Measurements from ENCODE around the gene GALM. TPM values are rescaled to one million over a fixed set of nuclear protein-coding genes. Genes with fewer than 3 reads are reported as not detected.

The GALM gene
- total RNA-seq, 1 experiment from 2014 or later, result 10.0 TPM

DNA sequence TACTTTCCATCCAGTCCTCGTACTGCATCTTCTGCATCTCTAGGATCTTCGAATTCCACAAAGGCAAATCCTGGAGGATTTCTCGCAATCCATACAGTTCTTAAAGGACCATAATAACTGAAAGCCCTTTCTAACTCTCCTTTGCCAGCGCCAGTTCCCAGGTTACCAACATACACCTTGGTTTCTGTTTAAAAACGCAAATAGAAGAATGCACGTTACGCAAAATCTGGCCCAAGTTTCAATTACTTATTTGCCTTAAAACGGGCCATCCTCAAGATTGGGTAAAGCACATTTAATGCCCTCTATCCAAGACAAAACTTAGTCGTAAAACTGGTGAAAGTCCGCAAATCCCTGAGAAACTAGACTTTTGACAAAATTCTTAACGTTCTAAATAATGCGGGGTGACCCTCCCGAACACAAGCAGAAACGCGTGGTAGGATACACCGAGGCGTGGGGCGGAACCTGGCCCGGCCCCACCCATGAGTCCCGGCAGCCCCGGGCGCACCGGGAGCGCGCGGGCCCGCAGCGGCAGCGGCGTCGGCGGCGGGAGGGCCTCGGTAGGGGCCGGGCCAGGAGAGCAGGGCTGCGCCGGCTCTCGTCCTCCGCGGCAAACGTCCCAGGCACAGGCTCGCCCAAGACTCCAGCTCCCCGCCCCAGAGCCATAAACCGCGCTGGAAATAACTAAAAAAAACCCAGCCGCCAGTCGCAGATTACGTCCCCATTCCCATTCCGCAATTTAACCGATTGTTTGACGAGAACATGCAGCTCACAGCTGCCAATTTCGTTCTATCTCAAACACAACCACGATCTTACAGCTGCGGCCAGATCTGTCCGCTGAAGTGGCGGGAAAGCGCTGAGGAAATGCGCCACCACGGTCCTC, 84.3 kb downstream of the GALM start:
- Histone ChIP-seq H2BK5ac (ENCODE audit: insufficient read length, low read length) (peak overlapping the region; percentile 93), H2AFZ (ENCODE audit: low read length) (no peak overlapping the region), H2BK15ac (ENCODE audit: low read depth, low read length) (no peak overlapping the region), H4K20me1 (ENCODE audit: control insufficient read depth, insufficient read depth, insufficient read length) (no peaks in the 10 kb centered on the region), H4K8ac (replicated peaks; ENCODE audit: insufficient read length, low read depth, low read length) (peak overlapping the region; percentile 89), H3K56ac (ENCODE audit: insufficient read length, low read depth, low read length) (peak overlapping the region; percentile 82), H4K5ac (ENCODE audit: insufficient read length, low read depth, low read length) (peak overlapping the region; percentile 95), H2AK5ac (ENCODE audit: insufficient read length, low read length) (no peak overlapping the region), H3K4ac (ENCODE audit: low read depth, low read length) (no peak overlapping the region; the same call in 1 of the 2 replicates), H3K18ac (ENCODE audit: insufficient read length, low read depth, low read length) (peak overlapping the region; percentile 96), H2BK12ac (ENCODE audit: insufficient read length, low read depth, low read length) (no peak overlapping the region), H3K9ac (ENCODE audit: extremely low read depth, insufficient read length, low read length) (peak overlapping the region; percentile 99), H3K79me1 (ENCODE audit: insufficient read depth, low read depth, low read length, poor library complexity, severe bottlenecking) (no peaks in the 10 kb centered on the region), H3K4me2 (ENCODE audit: insufficient read depth, insufficient read length, low read length) (peak overlapping the region; percentile 63), H3K27ac (ENCODE audit: insufficient read length, low read depth, low read length) (peak overlapping the region; percentile 76), H3K23me2 (ENCODE audit: insufficient read length, low read depth, low read length, poor library complexity, severe bottlenecking) (peaks cover 5% of the 10 kb centered on the region), H2BK120ac (ENCODE audit: low read depth, low read length, poor library complexity, severe bottlenecking) (no peak overlapping the region), H3K4me1 (ENCODE audit: insufficient read depth, low read length) (no peaks in the 10 kb centered on the region), H3T11ph (ENCODE audit: low read length) (no peak overlapping the region), H4K91ac (ENCODE audit: insufficient read length, low read depth, low read length) (no peak overlapping the region), H3K79me2 (ENCODE audit: insufficient read depth, low read length) (peaks cover 20% of the 10 kb centered on the region), H3K9me3 (ENCODE audit: control insufficient read depth, low read depth, low read length) (no peaks in the 10 kb centered on the region), H3K23ac (ENCODE audit: insufficient read length, low read depth, low read length) (no peak overlapping the region), H2BK20ac (ENCODE audit: low read depth, low read length, poor library complexity, severe bottlenecking) (no peak overlapping the region), H3K14ac (ENCODE audit: insufficient read depth, low read length) (peak overlapping the region; percentile 99), H3K27me3 (ENCODE audit: insufficient read depth, low read length) (no peaks in the 10 kb centered on the region)
- H3K4me3 Mint-ChIP-seq, result peak overlapping the region; percentile 100
- no peak for TF ChIP-seq CTCF (conservative IDR thresholded peaks at IDR 0.05)
- H3K4me1 Mint-ChIP-seq, result peaks cover 40 to 44% of the 10 kb centered on the region in 2 experiments
- WGBS (ENCODE audit: extremely low coverage, insufficient read length, low lambda C conversion rate), result no CpG with 5 or more reads among the region's 59 CpGs
- H3K27ac Mint-ChIP-seq, result peak overlapping the region; percentile 99 to 100 (median 99)
- peaks cover 3 to 6% of the 10 kb centered on the region in 2 experiments; a peak in 4 of 5 replicates for H3K9me3 Mint-ChIP-seq
- DNase-seq, result no peak
- peaks cover 5% of the 10 kb centered on the region for H3K27me3 Mint-ChIP-seq (ENCODE audit: low read depth)
- peaks cover 54 to 60% (median 58%) of the 10 kb centered on the region in 3 experiments for H3K36me3 Mint-ChIP-seq (ENCODE audit: insufficient read depth in 1 of 3, low read depth in 3 of 3)

Measured in H9 (cell line).